Activated T-helper 1 cell treated with anti-CD3 and anti-CD28 coated beads, Interleukin-2, amount 50 U/mL, for 16 hours (primary cell): Measurements from ENCODE around the gene IGLL5.
"Not testable (repeated sequence)": the region's sequence is repeated elsewhere in the genome, so short reads cannot be mapped to it uniquely, and the experiment has no call there.

ENCODE experiments used
- DNase-seq, 2 donors: peaks; one replicate each; pipeline ENCODE4 v3.0.0-alpha.2; 2020; ENCODE audit warnings: low read depth in 1 of 2, low spot score in 1 of 2

IGLL5 gene

DNA sequence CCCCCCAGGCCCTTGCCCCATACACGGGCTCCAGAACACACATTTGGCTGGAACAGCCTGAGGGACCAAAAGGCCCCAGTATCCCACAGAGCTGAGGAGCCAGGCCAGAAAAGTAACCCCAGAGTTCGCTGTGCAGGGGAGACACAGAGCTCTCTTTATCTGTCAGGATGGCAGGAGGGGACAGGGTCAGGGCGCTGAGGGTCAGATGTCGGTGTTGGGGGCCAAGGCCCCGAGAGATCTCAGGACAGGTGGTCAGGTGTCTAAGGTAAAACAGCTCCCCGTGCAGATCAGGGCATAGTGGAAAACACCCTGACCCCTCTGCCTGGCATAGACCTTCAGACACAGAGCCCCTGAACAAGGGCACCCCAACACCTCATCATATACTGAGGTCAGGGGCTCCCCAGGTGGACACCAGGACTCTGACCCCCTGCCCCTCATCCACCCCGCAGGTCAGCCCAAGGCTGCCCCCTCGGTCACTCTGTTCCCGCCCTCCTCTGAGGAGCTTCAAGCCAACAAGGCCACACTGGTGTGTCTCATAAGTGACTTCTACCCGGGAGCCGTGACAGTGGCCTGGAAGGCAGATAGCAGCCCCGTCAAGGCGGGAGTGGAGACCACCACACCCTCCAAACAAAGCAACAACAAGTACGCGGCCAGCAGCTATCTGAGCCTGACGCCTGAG, 13.1 kb downstream of the IGLL5 start:
- DNase-seq: not testable (repeated sequence)

DNA sequence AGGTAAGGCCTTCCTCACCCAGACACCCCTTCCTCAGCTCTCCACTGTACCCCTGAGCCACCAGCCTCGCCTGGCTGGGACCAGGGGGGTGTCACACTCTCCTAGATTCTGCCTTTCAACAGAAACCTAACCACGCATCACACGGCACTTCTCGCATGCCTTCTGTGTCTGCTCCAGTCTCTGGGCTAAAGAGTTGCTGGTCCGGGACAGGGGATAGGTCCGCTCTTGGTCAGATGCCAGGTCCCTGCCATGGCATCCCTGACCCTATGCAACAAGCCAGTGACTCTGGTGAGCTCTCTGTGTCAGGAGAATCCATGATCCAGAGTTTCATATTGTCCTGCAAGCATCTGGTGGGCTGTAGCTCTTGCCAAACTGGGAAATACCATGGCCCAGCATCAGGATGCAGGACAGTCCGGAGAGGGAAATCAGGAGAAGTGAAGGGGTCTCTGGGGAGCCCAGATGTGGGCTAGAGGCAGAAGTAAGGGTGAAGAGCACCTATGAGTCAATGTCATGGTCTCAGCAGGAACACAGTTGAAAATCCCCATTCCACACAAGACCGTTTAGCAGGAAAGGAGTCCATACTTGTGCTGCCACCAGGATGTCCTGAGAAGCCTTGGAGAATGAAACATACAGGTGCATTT, 14.1 kb downstream of the IGLL5 start:
- DNase-seq: no peak

DNA sequence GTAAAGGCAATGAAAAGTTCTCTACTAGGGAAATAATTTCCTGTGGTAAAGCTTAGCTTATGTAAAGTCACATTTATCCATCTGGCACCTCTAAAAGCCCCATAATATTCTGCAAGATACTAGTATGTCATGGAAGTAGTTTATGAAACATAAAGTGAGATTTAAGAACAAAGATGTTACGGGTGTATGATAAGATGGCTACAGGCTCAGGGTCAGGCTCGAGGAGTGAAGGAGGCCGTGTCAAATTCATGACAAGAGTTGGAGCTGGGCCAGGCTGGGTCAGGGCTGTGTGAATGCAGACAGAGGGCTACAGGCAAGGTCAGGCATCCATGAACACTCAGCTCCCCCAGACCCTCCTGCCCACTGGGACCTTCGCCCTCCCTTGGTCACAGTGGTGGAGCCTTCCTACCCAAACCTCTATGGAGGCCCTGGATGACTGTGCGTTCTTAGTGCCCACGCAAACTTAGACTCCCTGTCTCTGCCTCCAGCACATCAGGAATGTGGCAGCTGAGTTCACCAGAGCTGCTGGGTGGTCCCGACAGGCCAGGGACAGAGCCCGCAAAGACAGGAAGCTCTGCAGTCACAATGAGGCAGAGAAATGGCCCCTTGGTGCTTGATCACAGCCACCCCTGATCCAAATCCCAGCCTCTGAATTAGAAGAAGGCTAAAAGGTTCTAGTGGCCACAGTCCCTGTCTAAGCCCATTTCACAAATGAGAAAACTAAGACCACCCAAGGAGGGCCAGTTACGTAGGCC, 14.8 kb downstream of the IGLL5 start:
- no peak for DNase-seq

DNA sequence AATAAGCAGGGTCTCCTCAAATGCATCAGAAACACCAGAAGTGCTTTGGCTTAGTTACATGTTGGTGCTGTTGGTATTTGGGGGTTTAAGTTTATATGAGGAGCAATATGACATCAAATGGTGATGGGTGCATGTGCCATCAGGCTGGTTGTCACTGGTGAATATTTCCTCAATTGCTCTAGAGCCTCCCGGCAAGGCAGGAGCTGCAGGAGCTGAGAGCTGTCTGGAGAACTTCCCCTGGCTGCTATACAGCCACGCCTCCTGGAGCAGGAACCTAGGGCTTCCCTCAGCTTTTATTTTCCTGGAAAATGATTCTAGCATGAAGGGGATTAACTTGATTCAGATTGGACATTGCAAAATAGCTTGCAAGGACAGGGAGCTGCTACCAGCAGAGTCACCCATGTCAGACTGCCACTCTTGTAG, 15.8 kb downstream of the IGLL5 start:
- no peak for DNase-seq

DNA sequence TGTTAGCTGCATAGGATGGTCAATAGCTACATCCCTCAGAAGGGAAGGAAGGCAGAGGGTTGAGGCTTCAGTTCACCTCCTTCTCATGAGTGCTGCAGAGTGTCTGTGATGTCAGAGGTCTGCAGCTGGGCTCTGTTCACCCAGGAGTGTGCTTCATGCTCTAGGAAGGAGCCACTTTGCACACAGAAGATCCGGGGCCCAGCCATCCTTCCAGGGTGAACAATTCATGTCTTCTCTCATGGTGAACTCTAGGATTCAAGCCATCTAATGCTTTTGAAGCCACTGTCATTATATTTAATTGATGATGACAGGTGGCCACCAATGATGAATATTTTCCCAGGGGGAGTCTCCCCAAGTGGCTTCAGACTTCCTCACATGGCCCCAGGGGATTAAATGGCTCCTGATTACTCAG, 16.2 kb downstream of the IGLL5 start:
- not testable (repeated sequence) for DNase-seq

DNA sequence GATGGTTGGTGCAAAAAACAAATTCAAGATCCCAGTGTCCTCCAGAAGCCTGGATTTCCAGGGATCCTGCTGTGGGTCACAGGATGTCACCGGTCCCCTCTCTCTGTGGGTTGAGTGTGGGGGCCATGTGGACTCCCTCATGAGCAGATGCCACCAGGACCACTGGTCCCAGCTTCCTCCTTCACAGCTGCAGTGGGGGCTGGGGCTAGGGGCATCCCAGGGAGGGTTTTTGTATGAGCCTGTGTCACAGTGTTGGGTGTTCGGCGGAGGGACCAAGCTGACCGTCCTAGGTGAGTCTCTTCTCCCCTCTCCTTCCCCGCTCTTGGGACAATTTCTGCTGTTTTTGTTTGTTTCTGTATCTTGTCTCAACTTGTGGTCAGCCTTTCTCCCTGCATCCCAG, 17.1 kb downstream of the IGLL5 start:
- DNase-seq: not testable (repeated sequence)

DNA sequence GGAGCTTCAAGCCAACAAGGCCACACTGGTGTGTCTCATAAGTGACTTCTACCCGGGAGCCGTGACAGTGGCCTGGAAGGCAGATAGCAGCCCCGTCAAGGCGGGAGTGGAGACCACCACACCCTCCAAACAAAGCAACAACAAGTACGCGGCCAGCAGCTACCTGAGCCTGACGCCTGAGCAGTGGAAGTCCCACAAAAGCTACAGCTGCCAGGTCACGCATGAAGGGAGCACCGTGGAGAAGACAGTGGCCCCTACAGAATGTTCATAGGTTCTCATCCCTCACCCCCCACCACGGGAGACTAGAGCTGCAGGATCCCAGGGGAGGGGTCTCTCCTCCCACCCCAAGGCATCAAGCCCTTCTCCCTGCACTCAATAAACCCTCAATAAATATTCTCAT, 18.8 kb downstream of the IGLL5 start:
- not testable (repeated sequence) for DNase-seq

DNA sequence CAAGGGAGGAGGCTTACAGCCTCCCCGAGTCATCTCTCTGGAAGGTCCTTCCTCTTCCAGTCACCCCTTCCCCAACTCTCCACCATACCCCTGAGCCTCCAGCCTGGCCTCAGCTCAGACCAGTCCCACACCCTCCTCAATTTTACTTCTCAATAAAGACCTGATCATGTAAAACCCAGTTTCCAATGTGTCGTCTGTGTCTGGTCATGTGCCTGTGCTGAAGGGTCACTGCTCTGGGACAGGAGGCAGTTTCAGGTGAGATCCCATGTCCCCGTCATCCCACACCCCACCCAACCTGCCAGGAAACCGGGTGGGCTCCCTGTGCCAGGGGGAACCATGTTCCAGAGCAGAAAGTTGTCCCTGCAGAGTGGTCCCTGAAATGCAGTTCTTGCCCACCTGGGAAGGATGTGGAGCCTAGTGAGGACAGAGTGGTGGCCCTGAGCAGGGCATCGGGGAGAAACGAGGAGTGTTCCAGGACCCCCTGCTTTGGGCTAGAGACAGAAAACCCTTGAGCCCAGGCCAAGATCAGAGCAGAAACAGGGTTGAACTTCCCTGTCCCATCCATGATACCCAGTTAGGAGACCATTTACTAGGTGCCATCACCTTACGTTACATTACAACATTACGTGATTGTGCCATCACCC, 19.4 kb downstream of the IGLL5 start:
- DNase-seq: no peak

DNA sequence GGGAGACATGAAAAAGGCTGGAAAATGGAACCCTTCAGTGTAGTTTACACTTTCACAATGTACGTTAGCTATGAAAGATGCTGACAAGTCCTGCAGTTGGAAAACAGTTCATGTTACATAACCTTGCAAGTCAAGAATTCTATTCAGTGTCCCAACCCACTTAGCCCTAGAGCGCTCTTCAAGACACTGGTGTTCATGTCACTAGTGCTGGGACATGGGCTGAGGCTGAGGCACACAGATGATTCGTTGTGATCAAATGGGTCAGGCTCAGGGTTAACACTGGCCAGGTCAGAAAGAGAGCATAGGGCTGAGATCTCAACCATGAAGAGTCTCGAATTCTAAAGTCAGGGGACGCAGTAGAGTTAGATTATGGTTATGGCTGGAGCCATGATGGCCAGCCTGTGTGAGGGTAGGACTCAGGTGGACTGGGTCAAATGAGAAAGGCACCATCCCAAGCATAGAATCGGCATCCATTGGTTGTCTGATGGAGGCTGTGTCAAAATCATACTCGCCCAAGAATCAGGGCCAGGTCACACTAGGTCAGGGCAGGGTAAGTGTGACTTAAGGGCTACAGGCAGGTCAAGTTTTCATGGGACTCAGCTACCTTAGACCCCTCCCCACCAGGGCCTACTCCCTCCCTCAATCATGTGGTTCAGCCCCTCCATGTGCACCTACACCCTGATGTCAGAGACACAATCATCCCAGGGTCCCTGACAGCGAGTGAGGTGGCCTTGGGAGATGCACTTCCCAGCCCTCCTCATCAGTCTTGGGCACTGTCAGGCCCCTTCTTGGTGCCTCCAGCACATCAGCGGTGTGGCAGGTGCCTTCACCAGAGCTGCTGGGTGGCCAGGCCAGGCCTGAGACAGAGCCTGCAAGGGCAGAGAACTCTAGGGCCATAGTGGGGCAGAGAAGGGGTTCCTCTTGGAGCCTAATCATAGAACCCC, 20.2 kb downstream of the IGLL5 start:
- DNase-seq: no peak

DNA sequence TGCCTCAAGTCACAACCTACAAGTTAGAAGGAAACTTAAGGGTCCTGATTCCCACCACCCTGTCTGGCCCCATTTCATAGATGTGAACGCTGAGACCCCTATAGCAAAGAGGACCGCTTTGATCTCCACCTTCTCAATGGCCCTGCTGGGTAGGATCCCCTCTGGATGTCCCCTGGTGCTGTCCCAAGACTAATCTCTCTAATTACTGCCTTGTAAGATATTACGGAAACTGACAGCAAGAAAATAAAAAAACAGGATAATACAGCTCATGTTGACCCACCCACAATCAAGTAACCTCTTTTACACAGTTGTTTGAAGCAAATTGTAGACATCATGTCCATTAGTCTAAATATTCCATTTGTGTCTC, 20.9 kb downstream of the IGLL5 start:
- DNase-seq: no peak

DNA sequence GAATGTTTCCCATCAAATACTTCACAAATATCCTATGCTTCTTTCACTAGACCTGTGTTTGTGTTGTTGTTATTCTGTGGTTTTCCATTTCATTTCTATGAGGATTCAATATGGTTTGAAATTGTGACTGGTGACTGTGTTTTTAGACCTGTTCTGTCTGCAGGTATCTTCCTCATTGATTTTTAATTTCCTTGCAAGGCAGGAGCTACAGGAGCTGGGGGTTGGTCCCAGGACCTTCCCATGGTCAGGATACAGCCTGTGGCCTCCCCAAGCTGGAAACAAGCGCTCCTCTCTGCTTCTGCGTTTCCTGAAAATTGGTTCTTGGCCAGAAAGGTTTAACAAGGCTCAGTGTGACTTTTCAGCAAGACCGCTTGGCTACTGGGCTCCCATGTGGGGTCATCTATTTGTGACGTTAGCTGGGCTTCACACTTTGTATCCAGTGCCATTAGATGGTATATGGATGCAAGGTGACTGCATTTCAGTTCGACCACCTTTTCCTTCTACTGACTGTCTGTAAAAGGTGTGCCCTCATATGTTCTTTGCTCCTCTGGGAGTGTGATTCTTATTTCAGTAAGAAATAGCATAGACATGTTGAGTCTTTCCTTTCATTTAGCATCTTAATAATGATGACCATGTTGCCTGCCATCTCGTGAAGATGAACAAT, 21.5 kb downstream of the IGLL5 start:
- DNase-seq: no peak

DNA sequence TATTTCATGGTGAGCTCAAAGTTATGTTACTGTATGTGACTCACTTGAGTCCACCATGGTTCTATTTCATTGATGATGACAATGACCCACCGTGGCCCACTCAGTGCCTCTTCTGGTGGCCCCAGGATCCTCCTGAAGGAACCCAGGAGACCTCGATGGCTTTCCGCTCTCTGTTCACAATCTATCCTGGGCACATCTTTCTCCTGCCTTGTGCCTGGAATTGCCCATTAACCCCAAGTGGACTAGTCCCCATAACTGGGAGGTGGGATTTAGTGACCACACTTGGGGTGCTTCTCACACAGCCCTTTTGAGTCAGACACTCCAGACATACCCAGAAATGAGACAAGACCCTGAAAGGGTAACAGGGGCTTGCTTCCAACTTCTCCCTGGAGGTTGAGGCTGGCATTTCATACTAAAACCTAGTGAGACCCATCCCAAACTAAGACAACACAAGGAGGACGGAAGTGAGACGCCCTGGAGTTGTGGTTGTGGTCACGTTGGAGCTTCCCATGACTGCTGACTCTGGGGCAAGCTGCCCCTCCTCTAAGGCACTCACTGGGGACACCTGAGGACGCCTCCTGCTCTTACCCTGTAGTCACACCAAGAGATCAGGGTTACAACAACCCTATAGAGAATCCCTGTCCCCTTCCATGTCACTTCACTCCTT, 22.1 kb downstream of the IGLL5 start:
- no peak for DNase-seq

DNA sequence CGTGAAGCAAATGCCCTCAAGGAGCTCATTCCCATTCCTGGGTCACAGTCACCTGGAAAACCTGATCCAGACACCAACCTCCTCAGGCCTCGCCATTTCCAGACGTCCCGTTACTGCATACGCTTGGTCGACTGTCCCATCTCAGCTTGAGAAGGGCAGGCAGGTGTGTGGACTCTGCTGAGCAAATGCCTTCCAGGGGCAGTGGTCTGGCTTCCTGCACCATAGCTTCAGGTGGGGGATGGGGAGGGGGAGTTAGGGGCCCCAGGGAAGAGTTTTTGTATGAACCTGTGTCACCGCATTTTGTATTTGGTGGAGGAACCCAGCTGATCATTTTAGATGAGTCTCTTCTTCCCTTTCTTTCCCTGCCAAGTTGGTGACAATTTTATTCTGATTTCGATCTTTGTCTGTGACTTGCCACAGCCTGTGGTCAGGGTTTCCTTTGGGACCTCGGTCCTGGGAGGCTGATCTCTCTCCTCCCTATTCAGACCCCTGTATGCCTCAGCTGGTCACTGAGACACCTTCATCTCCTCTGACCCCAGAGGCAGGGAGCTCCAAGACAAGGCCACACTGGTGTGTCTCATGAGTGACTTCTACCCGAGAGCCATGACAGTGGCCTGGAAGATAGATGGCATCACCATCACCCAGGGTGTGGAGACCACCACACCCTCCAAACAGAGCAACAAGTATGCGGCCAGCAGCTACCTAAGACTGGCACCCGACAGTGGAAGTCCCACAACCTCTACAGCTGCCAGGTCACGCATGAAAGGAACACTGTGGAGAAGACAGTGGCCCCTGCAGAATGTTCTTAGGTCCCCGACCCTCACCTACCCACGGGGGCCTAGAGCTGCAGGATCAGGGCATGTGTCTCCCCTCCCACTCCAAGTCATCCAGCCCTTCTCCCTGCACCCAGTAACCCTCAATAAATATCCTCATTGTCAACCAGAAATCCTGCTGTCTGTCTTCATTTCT, 22.9 kb downstream of the IGLL5 start:
- no peak for DNase-seq

DNA sequence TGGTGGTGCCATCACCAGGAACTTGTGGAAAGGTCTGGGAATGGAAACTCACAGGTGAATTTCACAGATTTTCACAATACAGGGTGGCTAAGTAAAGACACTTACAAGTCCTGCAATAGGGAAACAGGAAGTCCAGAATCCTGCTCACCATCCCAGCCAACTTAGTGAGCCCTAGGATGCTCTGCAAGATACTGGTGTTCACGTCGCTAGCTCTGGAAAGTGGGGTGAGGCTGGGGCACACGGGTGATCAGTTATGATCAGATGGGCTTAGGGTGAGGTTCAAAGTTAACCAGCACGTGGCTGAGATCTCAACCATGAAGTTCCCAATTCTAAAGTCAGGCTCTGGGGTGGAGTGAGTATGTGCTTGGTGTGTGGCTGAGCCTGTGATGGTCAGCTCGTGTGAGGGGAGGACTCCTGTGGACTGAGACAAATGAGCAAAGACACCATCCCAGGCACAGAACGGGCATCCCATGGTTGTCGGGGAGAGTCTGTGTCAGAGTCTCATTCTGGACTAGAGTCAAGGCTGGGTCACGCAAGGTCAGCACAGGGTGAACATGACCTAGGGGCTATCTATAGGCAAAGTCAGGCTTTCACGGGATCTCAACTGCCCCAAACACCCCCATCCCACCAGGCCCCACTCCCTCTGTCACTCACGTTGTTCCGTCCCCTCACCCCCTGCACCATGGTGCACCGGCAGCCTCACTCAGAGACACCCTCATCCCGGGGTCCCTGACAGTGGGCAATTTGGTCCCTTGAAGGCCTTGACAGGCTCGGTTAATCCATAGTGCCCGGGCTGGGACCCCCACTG, 23.9 kb downstream of the IGLL5 start:
- no peak for DNase-seq

DNA sequence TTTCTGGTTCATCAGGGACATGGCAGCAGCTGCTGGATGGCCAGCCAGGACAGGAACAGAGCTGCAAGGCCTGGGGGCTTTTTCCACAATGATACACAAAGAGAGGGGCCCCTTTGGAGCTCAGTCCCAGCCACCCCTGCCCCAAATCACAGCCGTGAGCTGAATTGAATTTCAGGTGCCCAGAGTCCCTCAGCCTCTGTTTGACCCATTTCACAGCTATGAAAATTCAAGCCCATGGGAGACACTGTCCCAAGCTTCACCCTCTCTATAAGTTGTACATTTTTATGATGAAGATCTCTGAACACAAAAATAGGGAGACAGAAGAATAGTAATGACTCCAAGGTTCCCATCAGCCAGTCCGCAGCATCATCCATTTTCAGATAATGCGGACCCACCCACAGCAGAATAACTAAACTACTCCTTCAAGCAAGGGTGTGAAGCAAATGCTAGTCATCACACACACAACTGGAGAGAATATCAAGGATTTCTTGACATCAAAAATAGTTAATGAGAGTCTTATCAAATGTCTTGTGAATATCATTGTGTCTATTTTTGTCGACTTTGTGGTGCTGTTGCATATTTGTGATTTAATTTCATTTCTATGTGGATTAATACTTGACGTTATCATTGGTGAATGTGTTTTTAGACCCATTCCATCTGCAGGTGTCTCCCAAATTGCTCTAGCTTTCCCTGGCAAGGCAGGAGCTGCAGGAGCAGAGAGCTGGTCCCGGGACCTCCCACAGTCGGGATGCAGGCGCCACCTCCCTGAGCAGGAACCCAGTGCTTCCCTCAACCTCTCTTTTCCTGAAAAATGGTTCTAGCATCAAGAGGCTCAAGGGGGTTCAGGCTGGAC, 24.7 kb downstream of the IGLL5 start:
- no peak for DNase-seq

DNA sequence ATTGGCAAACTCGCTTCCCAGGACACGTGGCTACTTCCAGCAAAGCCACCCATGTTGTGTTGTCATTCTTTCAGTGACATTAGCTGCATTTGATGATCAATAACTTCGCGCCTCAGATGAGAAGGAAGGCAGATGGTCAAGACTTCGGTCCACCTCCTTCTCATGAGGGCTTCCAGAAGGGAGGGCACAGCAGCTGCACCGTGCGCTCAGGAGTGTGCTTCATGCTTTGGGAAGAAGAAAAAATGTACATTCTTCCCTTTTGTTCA, 25.3 kb downstream of the IGLL5 start:
- no peak for DNase-seq

DNA sequence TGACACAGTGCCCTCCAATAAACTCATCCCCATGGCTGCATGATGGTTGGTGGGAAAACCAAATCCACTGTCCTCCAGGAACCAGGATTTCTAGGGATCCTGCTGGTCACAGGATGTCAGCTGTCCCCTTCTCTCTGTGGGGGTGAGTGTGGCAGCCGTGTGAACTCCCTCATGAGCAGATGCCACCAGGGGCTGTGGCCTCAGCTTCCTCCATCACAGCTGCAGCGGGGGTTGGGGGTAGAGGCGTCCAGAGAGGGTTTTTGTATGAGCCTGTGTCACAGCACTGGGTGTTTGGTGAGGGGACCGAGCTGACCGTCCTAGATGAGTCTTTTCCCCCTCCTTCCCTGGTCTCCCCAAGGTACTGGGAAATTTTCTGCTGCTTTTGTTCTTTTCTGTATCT, 26.4 kb downstream of the IGLL5 start:
- no peak for DNase-seq
